ENCODE measurements around the gene ZG16.

DNA sequence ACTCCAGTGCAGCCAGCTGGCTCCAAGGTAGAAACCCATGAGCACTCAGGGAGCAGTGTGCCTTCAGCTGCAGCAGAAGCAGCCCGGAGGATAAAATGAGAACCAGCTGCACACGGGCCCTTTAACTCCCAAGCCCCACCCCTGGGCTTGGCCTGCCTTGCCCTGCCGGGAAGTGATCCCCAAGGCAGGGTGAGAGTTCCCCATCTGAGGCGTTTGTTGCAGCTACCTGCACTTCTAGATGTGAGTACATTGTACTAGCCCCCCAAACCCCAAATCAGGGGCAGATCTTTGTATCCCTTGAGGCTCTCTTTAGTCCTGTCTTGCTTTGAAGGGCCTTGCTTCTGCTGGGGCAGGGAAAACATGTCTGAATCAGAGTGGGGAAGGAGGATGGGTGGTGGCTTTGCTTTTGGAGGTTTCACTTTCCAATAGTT lies 42.2 kb downstream of the ZG16 start, which contains the start of gene MVP:
- TF ChIP-seq FOXP1 (CRISPR knock-in tag; IDR thresholded peaks at IDR 0.05; ENCODE audit: borderline replicate concordance) (no peak), ZBTB21 (CRISPR knock-in tag; IDR thresholded peaks at IDR 0.05; ENCODE audit: borderline replicate concordance) (no peak), JUN (CRISPR knock-in tag; IDR thresholded peaks at IDR 0.05) (no peak)
- TF ChIP-seq, protein P1, sequence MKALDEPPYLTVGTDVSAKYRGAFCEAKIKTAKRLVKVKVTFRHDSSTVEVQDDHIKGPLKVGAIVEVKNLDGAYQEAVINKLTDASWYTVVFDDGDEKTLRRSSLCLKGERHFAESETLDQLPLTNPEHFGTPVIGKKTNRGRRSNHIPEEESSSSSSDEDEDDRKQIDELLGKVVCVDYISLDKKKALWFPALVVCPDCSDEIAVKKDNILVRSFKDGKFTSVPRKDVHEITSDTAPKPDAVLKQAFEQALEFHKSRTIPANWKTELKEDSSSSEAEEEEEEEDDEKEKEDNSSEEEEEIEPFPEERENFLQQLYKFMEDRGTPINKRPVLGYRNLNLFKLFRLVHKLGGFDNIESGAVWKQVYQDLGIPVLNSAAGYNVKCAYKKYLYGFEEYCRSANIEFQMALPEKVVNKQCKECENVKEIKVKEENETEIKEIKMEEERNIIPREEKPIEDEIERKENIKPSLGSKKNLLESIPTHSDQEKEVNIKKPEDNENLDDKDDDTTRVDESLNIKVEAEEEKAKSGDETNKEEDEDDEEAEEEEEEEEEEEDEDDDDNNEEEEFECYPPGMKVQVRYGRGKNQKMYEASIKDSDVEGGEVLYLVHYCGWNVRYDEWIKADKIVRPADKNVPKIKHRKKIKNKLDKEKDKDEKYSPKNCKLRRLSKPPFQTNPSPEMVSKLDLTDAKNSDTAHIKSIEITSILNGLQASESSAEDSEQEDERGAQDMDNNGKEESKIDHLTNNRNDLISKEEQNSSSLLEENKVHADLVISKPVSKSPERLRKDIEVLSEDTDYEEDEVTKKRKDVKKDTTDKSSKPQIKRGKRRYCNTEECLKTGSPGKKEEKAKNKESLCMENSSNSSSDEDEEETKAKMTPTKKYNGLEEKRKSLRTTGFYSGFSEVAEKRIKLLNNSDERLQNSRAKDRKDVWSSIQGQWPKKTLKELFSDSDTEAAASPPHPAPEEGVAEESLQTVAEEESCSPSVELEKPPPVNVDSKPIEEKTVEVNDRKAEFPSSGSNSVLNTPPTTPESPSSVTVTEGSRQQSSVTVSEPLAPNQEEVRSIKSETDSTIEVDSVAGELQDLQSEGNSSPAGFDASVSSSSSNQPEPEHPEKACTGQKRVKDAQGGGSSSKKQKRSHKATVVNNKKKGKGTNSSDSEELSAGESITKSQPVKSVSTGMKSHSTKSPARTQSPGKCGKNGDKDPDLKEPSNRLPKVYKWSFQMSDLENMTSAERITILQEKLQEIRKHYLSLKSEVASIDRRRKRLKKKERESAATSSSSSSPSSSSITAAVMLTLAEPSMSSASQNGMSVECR (CRISPR knock-in tag; IDR thresholded peaks at IDR 0.05; ENCODE audit: borderline replicate concordance): no peak

Data from WTC11 (cell line).